GM18519 (cell line): ENCODE results near the gene USH2A.
"Not testable (repeated sequence)": the region's sequence is repeated elsewhere in the genome, so short reads cannot be mapped to it uniquely, and the experiment has no call there.

Experiments
- ATAC-seq: cut with Tn5 transposase; IDR thresholded peaks from one replicate; pipeline ENCODE4 v1.9.1; 2021; ENCODE audit warnings: mild to moderate bottlenecking, moderate library complexity; ENCODE audit not compliant: unreplicated experiment, low FRiP score

The USH2A gene

DNA sequence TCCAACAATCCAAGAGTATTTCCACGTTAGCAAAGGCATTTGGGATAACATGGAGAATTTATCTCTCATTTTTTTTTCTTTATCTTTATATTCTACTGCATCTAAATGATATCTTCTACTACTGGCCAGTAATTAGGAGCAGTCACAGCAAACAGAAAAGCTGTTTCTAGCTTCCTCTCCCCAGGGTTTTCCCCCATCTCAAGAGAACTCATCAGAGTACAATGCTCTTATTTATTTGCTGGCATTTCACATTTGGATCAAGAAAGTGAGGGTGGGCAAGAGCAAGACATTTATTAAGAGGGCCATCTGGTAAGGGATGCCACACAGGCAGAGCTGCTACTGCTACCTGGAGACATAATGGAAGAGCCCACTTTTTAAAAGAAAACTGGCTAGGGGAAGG, 368.2 kb downstream of the USH2A start:
- no peak for ATAC-seq

DNA sequence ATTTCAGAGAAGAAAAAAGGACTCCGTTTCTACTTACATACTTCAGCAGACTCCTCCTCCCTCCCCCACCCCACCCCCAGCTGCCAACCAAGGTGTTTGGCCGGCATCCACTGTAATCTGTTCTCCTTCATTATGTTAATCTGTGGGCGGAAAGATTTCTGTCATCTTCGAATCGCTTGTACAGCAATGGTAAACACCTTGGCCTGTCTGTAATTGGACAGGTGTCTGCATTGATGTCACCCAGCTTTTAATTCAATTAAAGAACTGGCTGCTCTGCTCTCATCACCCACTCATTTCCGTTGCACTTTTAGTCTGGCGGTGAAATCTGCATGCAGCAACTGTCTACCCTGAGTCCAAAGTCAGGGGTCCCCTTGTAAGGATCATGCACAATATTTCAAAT, 368.6 kb downstream of the USH2A start:
- no peak for ATAC-seq

DNA sequence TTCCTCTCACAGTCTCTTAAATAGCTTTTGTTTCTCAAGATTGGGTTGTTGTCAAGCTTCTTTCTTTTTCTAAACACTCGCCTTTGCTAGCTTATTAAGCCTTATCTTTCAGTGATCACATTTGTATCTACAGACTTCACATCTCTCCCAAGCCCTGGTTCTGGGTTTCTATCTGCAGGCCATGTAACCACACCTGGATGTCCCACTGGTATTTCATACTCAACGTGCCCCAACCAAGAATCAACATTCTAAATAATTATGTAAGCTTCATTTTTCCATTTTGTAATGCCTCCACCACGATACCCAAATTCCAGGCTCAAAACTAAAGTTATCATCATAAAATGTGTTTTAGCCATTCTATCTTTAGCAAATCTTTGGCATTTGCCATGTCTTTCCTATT, 372.2 kb downstream of the USH2A start:
- no peak for ATAC-seq

DNA sequence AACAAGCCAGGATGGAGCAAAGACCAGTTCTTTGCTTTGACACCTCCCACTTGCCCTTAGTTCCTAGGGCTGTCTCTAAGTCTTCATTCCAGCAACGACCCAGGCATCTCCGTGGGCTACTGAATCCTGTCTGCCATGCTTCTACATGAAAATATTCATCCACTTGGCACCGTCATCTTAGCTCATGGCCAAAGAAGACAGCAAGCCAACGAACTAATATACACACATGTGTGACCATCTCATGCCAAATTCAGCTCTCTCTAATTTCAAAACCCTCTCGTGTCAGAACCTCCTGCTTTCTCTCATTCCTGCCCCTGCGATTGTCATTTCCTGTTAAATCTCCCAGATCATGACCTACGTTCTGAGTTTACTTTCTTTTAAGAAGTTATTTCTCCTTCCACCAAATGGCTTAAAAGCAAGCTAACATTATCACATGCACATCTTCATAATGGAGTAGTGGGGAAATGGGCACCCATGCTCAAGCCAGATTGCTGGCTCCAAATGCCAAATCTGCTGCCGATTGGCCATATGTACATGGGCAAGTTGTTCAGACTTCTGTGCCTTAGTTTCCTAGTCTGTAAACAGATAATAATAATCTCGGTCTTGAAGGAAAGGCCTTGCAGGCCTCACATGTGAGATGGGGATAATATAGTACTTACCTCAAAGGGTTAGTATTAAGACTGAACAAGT, 373.4 kb downstream of the USH2A start:
- no peak for ATAC-seq

DNA sequence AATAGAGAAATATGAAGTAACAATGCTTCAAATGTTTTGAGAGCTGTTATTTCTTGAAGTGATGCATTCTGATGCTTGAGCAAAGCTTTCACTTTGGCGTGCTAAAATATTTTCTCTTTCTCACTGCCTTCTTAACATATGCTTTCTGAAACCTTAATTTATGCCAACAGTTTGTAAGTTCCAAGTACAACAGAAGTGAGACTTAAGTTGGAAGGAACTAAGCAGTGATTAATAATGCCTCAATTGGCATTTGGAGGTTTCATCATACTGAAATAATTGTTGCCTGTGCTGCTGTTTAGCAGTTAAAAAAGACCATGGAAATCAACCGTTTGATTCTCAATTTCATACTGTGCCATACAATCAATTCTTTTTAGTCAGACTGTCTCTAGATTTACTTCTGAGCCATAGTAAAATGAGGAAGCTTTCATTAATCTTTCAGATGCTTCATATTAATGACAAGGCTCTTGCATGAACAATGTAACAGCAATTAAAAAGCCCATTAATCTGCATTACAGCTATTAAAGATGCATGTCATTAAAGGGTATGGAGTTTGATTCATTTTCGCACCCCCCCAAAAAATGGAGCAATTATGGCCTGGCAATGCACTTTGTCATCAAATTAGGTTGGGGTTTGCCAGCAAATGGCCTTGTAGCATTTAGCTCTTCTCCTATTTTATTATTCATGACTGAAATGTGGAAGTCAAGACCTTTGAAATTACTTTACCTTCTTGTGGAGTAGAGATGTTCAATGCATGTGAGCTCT, 375.3 kb downstream of the USH2A start:
- ATAC-seq: no peak

DNA sequence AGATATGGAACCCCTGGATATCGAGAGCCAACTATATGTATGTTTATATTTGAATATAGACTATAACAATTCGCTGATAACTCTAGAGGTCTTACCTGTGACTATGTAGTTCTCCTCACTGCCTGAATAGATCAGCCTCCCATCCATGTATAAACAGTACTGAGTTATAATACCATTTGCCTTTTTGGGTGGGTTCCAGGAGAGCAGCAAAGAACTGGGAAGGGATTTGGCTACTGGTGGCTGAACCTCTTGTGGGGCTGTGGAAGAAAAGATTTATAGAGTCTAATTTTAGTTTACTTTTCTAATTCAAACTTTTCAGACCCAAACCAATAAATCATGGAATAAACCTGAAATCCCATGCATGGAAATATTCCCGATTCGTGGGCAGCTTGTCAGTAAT, 376.9 kb downstream of the USH2A start:
- ATAC-seq: no peak

DNA sequence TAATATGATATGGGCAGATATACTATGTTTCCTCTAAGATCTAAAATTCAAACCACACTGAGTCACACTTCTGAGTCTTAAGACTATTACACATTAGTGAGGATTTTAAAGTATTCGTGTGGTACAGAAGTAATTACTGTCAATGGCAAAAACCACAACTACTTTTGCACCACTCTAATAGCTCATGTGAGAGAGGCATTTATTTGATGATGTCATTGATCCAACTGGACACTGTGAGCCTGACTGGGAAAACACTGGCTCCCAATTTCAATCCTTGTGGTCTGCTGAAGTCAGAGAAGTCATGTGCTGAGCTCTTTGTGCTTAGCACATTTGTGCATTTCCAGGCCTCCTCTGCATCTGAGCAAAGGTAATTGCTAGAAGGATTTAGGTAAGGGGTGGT, 377.8 kb downstream of the USH2A start:
- ATAC-seq: no peak

DNA sequence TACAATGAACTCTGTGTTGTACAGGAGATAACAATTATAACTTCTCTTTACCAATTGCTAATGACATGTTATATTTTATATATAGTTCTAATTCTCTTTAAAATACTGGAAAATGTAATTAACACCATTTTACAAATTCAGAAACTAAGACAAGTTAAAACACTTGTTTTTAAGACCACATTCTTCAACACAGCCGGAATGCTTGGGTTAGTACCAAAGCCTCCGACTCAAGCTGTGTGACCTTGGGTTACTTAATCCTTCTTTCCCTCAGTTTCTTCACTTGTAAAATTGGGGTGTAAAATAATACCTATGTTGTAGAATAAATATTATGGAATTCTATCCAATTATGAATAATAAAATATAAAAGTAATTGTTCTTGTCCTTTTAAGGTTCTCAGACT, 378.7 kb downstream of the USH2A start:
- ATAC-seq: no peak

DNA sequence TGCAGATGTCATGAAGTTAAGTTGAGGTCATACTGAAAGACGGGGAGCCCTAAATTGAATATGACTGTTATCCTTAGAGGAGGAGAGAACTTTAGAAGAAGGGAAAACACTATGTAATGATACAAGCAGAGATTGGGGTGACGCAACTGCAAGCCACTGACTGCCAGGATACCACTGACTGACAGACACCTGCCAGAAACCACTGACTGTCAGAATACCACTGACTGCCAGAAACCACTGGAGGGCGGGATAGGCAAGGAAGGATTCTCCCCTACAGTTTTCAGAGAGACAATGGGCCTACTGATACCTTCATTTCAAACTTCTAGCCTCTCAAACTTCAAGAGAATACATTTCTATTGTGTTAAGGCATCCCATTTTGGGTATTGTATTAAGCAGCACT, 388.7 kb downstream of the USH2A start:
- no peak for ATAC-seq

DNA sequence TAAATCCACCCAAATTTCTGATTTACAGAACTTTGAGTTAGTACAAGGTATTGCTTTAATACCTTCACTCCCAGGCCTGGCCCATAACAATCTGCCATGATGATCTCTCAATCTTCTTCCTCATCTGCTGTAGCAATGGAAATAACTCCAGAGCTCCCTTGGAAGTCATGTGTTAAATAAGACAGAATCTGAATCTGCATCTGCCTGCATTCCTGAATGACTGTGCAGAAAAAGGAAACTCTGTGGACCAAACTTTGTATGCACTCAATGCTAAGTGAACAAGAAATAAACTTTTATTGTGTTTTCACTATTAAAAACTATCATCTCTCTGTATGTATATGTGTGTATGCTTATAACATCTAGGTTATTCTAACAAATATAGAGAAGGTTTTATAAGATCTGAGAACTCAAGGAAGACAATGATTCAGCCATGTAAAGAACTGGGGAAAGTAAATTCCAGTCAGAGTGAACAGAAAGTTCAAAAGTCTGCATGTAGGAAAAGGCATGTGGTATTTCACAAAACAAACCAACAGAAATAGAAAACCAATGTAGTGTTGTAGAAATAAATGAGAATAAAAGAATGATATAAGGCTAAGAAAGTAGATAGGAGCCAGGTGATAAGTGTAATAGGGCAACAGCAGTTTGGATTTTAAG, 390.2 kb downstream of the USH2A start:
- no peak for ATAC-seq

DNA sequence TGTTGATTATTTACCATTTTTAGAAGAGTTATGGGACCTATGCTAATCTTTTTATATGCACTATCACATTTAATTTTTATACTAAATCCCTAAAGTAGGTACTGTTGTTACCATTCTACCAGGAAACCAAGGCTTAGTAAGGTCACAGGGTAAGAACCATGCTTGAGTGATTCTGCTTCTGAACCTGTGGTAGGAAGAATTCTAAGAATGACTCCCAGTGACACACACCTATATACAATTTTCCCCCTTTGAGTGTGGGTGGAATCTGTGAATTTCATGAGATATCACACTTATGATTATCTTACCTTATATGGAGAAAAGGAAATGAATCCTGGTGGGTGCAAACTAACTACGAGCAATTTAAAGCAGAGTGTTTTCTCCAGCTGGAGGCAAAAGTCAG, 391.0 kb downstream of the USH2A start:
- ATAC-seq: no peak

DNA sequence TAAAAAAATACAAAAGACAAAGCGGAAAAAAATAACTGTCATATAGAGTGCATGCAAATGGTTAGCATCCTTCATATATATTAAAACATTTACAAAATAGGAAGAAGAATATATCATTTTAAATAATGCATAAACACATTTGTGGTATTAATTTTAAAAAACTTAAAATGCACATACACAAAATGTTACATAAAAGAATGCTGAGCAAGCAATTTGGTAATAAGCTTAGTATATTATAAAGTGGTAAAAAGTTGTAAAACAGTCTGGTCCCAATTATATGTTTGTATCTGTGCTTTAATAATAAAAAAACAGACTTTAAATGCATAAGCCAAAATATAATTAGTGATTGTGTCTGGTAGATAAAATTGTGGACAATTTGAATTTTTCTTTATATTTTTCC, 394.6 kb downstream of the USH2A start:
- no peak for ATAC-seq

DNA sequence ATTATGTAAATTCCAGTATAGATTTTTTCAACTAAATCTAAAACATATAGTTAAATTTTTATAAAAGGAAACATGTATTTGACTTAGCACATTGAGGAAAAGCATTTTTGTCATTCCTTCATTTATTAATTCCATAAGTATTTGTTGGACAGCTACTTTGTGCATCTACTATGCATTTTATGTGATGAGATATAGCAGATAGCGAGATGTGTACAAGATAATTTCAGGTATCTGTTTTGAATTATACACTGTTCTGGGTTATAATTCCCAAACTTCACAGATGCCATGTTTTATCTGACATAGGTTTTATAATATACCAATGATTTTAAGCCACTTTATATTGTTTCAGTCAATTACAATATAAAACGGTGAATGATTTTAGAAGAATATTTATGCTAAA, 398.7 kb downstream of the USH2A start:
- ATAC-seq: no peak

DNA sequence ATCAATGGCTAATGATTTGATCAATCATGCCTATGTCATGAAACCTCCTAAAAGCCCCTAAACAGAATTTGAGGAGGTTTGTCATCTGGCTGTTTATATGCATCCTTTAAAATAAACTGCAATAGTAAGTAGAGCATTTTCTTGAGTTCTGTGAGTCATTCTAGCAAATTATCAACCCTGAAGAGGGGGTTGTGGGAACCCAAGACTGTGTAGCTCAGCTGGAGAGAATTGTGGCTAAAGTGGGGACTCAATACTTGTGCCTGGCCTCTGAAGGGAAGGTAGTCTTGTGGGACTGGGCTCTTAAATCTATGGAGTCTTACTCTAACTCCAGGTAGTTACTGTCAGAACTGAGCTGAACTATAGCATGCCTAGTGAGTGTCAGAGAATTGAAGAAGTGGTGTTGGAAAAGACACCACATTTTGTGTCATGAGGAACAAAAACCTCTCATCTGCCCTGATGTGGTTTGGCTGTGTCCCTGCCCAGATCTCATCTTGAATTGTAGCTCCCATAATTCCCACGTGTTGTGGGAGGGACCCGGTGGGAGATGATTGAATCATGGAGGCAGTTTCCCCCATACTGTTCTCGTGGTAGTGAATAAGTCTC, 402.4 kb downstream of the USH2A start:
- no peak for ATAC-seq

DNA sequence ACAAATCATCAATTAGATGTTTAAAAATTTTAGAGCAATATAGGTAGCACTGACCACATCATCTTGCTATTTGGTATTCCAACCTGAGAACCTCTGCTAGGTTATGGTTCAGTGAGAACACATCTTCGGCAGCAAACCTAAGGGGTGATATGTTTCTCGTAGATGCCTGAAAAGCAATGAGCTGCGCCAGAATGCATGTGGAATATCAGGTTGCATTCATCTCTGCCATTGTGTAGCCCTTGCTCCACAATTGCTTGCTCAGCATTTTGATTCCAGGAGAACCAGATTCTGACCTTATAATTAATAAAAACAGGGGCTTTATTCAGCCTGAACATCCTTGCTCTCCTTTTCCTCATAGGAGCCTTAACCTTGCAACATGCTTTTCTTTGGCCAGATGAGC, 408.1 kb downstream of the USH2A start:
- ATAC-seq: no peak

DNA sequence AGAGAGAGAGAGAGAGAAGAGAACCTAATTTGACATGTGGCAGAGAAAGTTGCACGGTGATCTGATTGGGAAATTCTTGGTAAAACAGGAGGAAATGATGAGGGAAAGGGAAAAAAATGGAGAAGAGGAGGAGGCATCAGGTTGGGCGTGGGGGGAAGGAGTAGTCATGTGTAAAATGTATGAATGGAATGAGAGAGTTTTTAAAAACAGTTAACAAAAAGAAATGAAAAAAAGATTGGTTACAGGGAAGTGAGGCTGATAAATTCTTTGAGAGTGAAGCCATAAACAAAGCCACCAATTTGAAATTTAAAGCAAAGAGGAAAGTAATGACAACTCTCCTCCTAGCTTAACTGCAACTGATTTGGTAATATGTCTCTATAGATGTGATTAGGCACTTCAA, 409.2 kb downstream of the USH2A start:
- no peak for ATAC-seq

DNA sequence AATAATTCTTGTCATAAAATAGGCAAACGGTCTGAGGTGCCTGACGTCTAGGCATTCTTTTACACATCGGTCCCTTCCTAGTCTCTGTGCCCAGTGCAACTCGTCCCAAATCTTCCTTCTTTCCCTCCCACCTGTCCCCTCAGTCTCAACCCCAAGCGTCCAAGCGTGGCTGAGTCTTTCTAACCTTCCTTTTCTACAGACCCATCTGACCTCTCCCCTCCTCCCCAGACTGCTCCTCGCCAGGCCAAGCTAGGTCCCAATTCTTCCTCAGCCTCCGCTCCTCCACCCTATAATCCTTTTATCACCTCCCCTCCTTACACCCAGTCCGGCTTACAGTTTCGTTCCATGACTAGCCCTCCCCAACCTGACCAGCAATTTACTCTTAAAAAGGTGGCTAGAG, 413.8 kb downstream of the USH2A start:
- not testable (repeated sequence) for ATAC-seq

DNA sequence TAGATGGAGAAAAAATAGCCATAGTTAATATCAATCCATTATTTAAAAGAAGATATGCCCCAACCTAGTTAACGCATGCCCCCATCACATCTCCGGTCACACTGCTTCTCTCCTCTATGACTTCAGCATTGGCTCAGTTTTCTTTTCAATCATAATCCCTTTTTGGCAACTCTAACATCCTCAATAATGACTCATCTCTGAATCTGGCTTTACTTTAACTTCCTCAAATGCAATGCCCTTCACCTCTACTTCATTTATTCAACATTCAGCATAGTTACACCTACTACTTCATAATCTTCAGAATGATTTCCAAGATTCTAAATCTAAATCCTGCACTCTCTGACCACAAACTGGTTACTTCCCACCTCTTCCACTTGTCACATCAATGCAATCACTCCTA, 417.3 kb downstream of the USH2A start:
- peak; percentile 100 for ATAC-seq

DNA sequence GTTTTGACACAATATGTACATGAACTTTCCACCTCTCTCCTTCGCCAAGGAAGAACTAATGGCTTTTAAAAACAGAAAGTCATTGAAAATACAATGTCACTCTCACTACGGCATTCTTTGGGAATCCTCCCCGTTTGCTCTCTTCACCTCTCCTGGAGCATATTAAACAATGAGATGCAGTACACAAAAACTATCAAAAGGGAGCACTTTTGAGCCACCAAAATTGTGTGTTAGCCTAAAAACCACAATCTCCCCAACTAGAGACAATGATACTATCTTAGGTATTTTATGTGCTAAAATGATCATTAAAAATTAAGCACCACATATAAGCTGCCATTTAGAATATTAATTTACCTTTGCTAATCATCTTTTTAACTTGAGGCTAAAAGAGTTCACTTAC, 430.6 kb downstream of the USH2A start:
- ATAC-seq: peak; percentile 56

DNA sequence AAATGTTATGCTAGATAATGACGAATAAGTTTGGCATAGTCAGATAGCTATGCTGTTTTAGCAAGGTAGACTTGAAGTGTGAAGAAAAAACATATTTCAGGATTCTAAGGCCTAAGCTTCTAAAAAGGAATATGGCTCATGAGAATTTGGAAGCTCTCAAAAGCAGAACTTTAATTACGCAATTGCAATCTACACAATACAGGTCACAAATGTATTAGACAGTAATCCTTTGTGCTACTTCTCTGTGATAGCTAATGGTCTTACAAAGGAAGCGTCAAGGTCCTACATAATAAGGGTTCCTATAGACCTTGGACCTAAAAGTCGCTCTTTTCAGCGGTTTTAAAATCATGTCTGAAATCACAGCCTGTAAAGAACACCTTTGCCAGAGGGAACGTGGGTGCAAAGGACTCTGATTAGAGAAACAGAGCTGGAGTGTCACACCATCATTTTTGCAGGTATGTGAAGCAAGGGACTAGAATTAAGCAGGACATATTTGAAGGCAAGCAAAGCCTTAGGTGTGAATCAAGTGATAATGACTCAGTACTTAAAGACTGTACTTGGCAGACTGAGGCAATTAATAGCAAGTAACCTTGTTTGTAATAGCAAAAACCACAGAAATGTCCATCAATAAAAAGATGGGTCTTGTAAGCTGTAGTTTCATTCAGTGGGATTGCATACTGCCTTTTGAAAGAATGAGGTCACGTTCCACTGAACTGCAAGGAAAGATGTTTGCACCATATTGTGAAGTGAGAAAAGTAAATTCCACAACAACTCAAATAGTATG, 436.0 kb downstream of the USH2A start:
- no peak for ATAC-seq

DNA sequence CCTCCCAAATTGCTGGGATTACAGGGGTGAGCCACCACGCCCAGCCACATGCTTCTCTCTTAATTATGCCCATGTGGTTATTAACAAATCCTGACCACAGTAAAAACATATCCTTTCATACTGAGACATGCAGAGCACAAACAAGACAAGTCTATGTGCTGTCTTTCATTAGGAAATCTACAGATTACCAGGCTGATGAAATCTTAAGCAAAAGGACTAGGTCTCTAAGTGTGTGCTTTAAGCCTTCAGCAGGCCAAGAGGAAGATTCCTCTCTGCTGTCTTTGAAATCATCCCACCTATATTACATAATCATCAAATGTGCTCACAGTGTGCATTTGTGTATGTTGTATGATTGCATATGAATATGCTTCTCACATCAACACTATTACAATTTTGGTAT, 436.8 kb downstream of the USH2A start:
- no peak for ATAC-seq
